NOMO-1 treated with dmso at 0.1 percent for 144 hours (cell line): Measurements from ENCODE around the gene PEDS1.
"Not testable (repeated sequence)": the region's sequence is repeated elsewhere in the genome, so short reads cannot be mapped to it uniquely, and the experiment has no call there.

ENCODE experiments used
- DNase-seq: peaks from one replicate; lab custom pipeline; 2025; ENCODE audit not compliant: unreplicated experiment; lab: John Stamatoyannopoulos, UW

Gene PEDS1

GRCh38 chr20:50153500-50154377 lies at the start of gene PEDS1:
Gene PEDS1 (minus strand): TSS chr20:50153723. CDS start chr20:50153637, 86 bp downstream.
- peak; percentile 86 for DNase-seq

GRCh38 chr20:50202677-50203076 lies 49.2 kb upstream of the PEDS1 start:
- DNase-seq: no peak

GRCh38 chr20:50201710-50202109 lies 48.2 kb upstream of the PEDS1 start:
- DNase-seq: not testable (repeated sequence)

GRCh38 chr20:50200482-50201104 lies 47.1 kb upstream of the PEDS1 start:
- no peak for DNase-seq

GRCh38 chr20:50199703-50200102 lies 46.2 kb upstream of the PEDS1 start:
- no peak for DNase-seq

- no peak for DNase-seq
Measured at GRCh38 chr20:50198716-50199115, 45.2 kb upstream of the PEDS1 start.

- DNase-seq: no peak
Measured at GRCh38 chr20:50198180-50198666, 44.7 kb upstream of the PEDS1 start.

- DNase-seq: no peak
Measured at GRCh38 chr20:50197463-50198179, 44.1 kb upstream of the PEDS1 start.

GRCh38 chr20:50196896-50197295 lies 43.4 kb upstream of the PEDS1 start:
- no peak for DNase-seq

- no peak for DNase-seq
Measured at GRCh38 chr20:50196248-50196647, 42.7 kb upstream of the PEDS1 start.

GRCh38 chr20:50195524-50196120 lies 42.1 kb upstream of the PEDS1 start:
- DNase-seq: no peak

- DNase-seq: no peak
Measured at GRCh38 chr20:50194831-50195523, 41.5 kb upstream of the PEDS1 start.

- DNase-seq: no peak
Measured at GRCh38 chr20:50194422-50194830, 40.9 kb upstream of the PEDS1 start.

GRCh38 chr20:50193836-50194421 lies 40.4 kb upstream of the PEDS1 start:
- DNase-seq: no peak

GRCh38 chr20:50193199-50193835 lies 39.8 kb upstream of the PEDS1 start:
- DNase-seq: no peak

- peak; percentile 89 for DNase-seq
Measured at GRCh38 chr20:50192364-50193198, 39.1 kb upstream of the PEDS1 start.

GRCh38 chr20:50191544-50192363 lies 38.2 kb upstream of the PEDS1 start:
- peak; percentile 53 for DNase-seq

- peak; percentile 69 for DNase-seq
Measured at GRCh38 chr20:50191065-50191543, 37.6 kb upstream of the PEDS1 start.
